Adrenal gland (tissue), 12 donors: ENCODE data around the gene RIMBP2. TPM values are rescaled to one million over a fixed set of nuclear protein-coding genes. Genes with fewer than 3 reads are reported as not detected.

ENCODE experiments used
- DNase-seq, 7 donors: peaks; one replicate each; pipeline ENCODE4 v3.0.0-alpha.2; 2019 to 2020
- H3K27ac ChIP-seq, 5 donors: fragments of 200-600 bp; sonication (generic) in 4 of 5; 1 replicate in 3 of 5; 2 replicates in 2 of 5; pipeline versions ENCODE4 v1.5.1 to v1.8.0; 2016 to 2020; ENCODE audit warnings: mild to moderate bottlenecking in 1 of 5
- H3K27me3 ChIP-seq: fragments of 200-600 bp; 2 replicates; pipeline ENCODE4 v1.8.0; 2021
- H3K36me3 ChIP-seq, 2 donors: fragments of 200-600 bp; replicated peaks in 1 of 2; 1 replicate in 1 of 2; 2 replicates in 1 of 2; pipeline versions ENCODE4 v1.5.1 to v1.8.0; 2018 to 2022
- H3K4me1 ChIP-seq, 2 donors: fragments of 200-600 bp; replicated peaks in 1 of 2; 1 replicate in 1 of 2; 2 replicates in 1 of 2; pipeline versions ENCODE4 v1.5.1 to v1.8.0; 2018 to 2021
- H3K4me3 ChIP-seq, 4 donors: fragments of 200-600 bp; sonication (generic) in 3 of 4; one replicate each; pipeline ENCODE4 v1.5.1; 2016 to 2018
- H3K9me3 ChIP-seq, 3 donors: fragments of 200-600 bp; sonication (generic) in 1 of 3; replicated peaks in 1 of 3; 1 replicate in 2 of 3; 2 replicates in 1 of 3; pipeline versions ENCODE4 v1.5.1 to v1.8.0; 2016 to 2021
- CTCF ChIP-seq, 6 experiments: fragments of 450-650 bp in 4 of 6; fragments of 200-600 bp in 2 of 6; sonication (generic) in 1 of 6; IDR thresholded peaks; 1 replicate in 5 of 6; 2 replicates in 1 of 6; pipeline versions ENCODE4 v1.5.1 to v1.8.0; 2016 to 2021; ENCODE audit warnings: antibody characterized with exemption in 6 of 6, mild to moderate bottlenecking in 2 of 6, moderate library complexity in 1 of 6
- POLR2A ChIP-seq, 2 donors: fragments of 450-650 bp; IDR thresholded peaks; one replicate each; pipeline ENCODE4 v1.6.1; 2017; ENCODE audit warnings: antibody characterized with exemption in 2 of 2, mild to moderate bottlenecking in 2 of 2, moderate library complexity in 1 of 2
- WGBS, 4 donors: extraction: QIAGEN DNeasy Blood & Tissue Kit in 2 of 4; methylation state at CpG; one replicate each; pipeline versions ENCODE4 v1.1.5 to v1.1.7; 2013 to 2017; 5-methylcytosine and 5-hydroxymethylcytosine counted together
- intact Hi-C, 2 donors: fragments of 100-400 bp; cut with DNase I; formaldehyde crosslinking; loops; one replicate each; pipeline versions ENCODE4 v1.14.1 to v1.15.0; 2022 to 2023
- polyA plus RNA-seq, 3 donors: library from polyadenylated mRNA; stranded (reverse); fragments of 200-250 nt in 2 of 3; fragments of 350-450 nt in 1 of 3; fragmentation: Illumina TruSeq in 1 of 3; extraction: RNeasy Lipid Tissue Mini Kit (QIAGEN cat#74804) in 1 of 3; gene quantifications; one replicate each; pipeline ENCODE4 v1.2.3, GENCODE V29; 2013 to 2014
- total RNA-seq, 9 donors: library from RNA; depleted of rRNA in 4 of 9; stranded (reverse); fragments of >200 nt in 4 of 9; fragments of 120-200 nt in 1 of 9; fragmentation: NEBNext Ultra II Directional in 1 of 9; extraction: Animal tissue kit (Norgen Biotek cat#: 25700) in 1 of 9; gene quantifications; one replicate each; pipeline versions ENCODE4 v1.1.0 to v1.2.4, GENCODE V29; 2013 to 2023
- donor health status: healthy with polysubstance abuse.
- donor health status: Bipolar disorder and iron deficiency.
- donor health status: DM: yes; HTN: yes; CAD: no.
- donor health status: DM: no; HTN: no; CAD: no.
- donor health status: DM: no; HTN: no; CAD: no.
- donor health status: DM: yes; HTN: yes; CAD: no.

Gene RIMBP2
- total and polyA plus RNA-seq, 12 donors = 0.18 to 23.9 (median 6.3) TPM; not detected in 2

- Histone ChIP-seq H3K27me3 (no peaks in the 10 kb centered on the region), H3K27ac (no peak overlapping the region), H3K4me1 (no peaks in the 10 kb centered on the region), H3K9me3 (no peaks in the 10 kb centered on the region), H3K36me3 (no peaks in the 10 kb centered on the region), H3K4me3 (no peak overlapping the region)
- WGBS, 4 donors = 81 to 96% (median 88%) methylated on average over 3 to 4 of the region's 4 CpGs
- TF ChIP-seq CTCF (IDR thresholded peaks at IDR 0.05) = no peak
- TF ChIP-seq POLR2A (IDR thresholded peaks at IDR 0.05) = no peak
- intact Hi-C loops = no loop called here
- DNase-seq = no peak
Measured at GRCh38 chr12:130583800-130584199, 132.3 kb downstream of the RIMBP2 start.

GRCh38 chr12:130583317-130583716 is 132.8 kb downstream of the RIMBP2 start:
- intact Hi-C loops = no loop called here
- Histone ChIP-seq H3K36me3 (no peaks in the 10 kb centered on the region), H3K4me3 (no peak overlapping the region), H3K4me1 (no peaks in the 10 kb centered on the region), H3K9me3 (no peaks in the 10 kb centered on the region), H3K27me3 (no peaks in the 10 kb centered on the region), H3K27ac (no peak overlapping the region)
- no peak for DNase-seq
- whole genome bisulfite sequencing, 4 donors = 82 to 89% (median 87%) methylated on average over 5 of the region's 5 CpGs
- TF ChIP-seq CTCF (IDR thresholded peaks at IDR 0.05) = no peak
- no peak for TF ChIP-seq POLR2A (IDR thresholded peaks at IDR 0.05)

- Histone ChIP-seq H3K27ac (no peak overlapping the region), H3K4me3 (no peak overlapping the region), H3K36me3 (no peaks in the 10 kb centered on the region), H3K4me1 (no peaks in the 10 kb centered on the region), H3K27me3 (no peaks in the 10 kb centered on the region), H3K9me3 (no peaks in the 10 kb centered on the region)
- 84 to 100% (median 90%) methylated on average over 2 to 6 of the region's 6 CpGs for whole genome bisulfite sequencing, 4 donors
- DNase-seq = no peak
- TF ChIP-seq POLR2A (IDR thresholded peaks at IDR 0.05) = no peak
- TF ChIP-seq CTCF (IDR thresholded peaks at IDR 0.05) = no peak
- intact Hi-C loops = no loop called here
Measured at GRCh38 chr12:130582286-130582685, 133.8 kb downstream of the RIMBP2 start.

GRCh38 chr12:130581782-130582181 is 134.3 kb downstream of the RIMBP2 start:
- Histone ChIP-seq H3K27me3 (no peaks in the 10 kb centered on the region), H3K9me3 (no peaks in the 10 kb centered on the region), H3K4me1 (no peaks in the 10 kb centered on the region), H3K27ac (no peak overlapping the region), H3K4me3 (no peak overlapping the region), H3K36me3 (no peaks in the 10 kb centered on the region)
- TF ChIP-seq POLR2A (IDR thresholded peaks at IDR 0.05) = no peak
- TF ChIP-seq CTCF (IDR thresholded peaks at IDR 0.05) = no peak
- WGBS, 4 donors = 67 to 73% (median 71%) methylated on average over 5 of the region's 5 CpGs
- intact Hi-C loops = no loop called here
- no peak for DNase-seq
